ENCODE results near the gene ADH6.

DNA sequence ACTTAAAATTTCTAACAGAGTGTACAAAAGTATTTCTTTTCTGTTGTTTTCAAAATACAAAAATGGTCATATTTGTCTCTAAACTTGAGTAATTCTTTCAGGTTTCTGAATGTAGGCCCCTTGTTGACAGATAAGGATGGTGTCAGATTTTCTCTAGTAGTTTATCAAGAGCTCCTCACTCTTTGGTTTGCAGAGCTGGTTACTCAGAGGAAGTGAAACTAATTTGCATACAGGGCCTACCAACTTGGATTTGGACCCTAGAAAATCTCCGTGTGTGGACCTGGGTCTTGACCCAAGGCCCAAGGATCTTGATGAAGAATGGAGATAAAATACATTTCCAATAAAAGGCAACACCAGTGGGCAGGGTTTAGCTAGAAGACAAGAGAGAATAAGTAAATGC, 433 bp upstream of the ADH6 start:
- TF ChIP-seq, protein P1, sequence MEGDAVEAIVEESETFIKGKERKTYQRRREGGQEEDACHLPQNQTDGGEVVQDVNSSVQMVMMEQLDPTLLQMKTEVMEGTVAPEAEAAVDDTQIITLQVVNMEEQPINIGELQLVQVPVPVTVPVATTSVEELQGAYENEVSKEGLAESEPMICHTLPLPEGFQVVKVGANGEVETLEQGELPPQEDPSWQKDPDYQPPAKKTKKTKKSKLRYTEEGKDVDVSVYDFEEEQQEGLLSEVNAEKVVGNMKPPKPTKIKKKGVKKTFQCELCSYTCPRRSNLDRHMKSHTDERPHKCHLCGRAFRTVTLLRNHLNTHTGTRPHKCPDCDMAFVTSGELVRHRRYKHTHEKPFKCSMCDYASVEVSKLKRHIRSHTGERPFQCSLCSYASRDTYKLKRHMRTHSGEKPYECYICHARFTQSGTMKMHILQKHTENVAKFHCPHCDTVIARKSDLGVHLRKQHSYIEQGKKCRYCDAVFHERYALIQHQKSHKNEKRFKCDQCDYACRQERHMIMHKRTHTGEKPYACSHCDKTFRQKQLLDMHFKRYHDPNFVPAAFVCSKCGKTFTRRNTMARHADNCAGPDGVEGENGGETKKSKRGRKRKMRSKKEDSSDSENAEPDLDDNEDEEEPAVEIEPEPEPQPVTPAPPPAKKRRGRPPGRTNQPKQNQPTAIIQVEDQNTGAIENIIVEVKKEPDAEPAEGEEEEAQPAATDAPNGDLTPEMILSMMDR (IDR thresholded peaks at IDR 0.05), result no peak
- no peak for TF ChIP-seq POLR2AphosphoS5 (IDR thresholded peaks at IDR 0.05)

Measured in prostate gland (tissue), 2 donors.